GM12801 (cell line): Measurements from ENCODE around the gene GDF15.

Experiments used
- CTCF ChIP-seq: IDR thresholded peaks from one replicate; pipeline ENCODE4 v1.5.1; 2011; ENCODE audit warnings: control low read depth; ENCODE audit not compliant: insufficient read length; ENCODE audit errors: extremely low read depth

GDF15 gene

GRCh38 chr19:18421371-18421959 is 35.5 kb downstream of the GDF15 start:
- TF ChIP-seq CTCF = no peak

GRCh38 chr19:18422530-18423191 is 36.7 kb downstream of the GDF15 start:
- no peak for TF ChIP-seq CTCF

- no peak for TF ChIP-seq CTCF
Observed at GRCh38 chr19:18423258-18424020, 37.5 kb downstream of the GDF15 start.

- no peak for TF ChIP-seq CTCF
Observed at GRCh38 chr19:18424122-18424889, 38.3 kb downstream of the GDF15 start.

GRCh38 chr19:18424890-18425514 is 39.0 kb downstream of the GDF15 start:
- no peak for TF ChIP-seq CTCF

GRCh38 chr19:18425515-18426415 is 39.8 kb downstream of the GDF15 start:
- no peak for TF ChIP-seq CTCF
